Activated CD8-positive, alpha-beta T cell treated with anti-CD3 and anti-CD28 coated beads, Interleukin-2, amount 10 ng/mL, durations not matched to agents 7 days and 5 days (primary cell): ENCODE data around the gene SLC17A1. TPM values are rescaled to one million over a fixed set of nuclear protein-coding genes. Genes with fewer than 3 reads are reported as not detected.

ENCODE experiments used
- ATAC-seq: fragments of 150-1000 bp; cut with Tn5 transposase; one replicate; pipeline ENCODE4 v1.10.0; 2021; ENCODE audit warnings: moderate library complexity
- CTCF ChIA-PET: fragments of 350-600 bp; sonication (Branson Sonifier 250); formaldehyde crosslinking; loops from one replicate; lab custom pipeline; 2021; ENCODE audit warnings: antibody characterized with exemption; lab: Charles Lee
- POLR2A ChIA-PET: fragments of 350-600 bp; sonication (Branson Sonifier 250); formaldehyde crosslinking; loops from one replicate; lab custom pipeline; 2021; ENCODE audit warnings: antibody characterized with exemption; lab: Charles Lee
- DNase-seq: peaks from one replicate; pipeline ENCODE4 v3.0.0-alpha.2; 2020
- H3K27ac Mint-ChIP-seq: one replicate; pipeline ENCODE4 v1.8.0; 2021; ENCODE audit warnings: mild to moderate bottlenecking, mixed read lengths
- H3K27me3 Mint-ChIP-seq: one replicate; pipeline ENCODE4 v1.8.0; 2021; ENCODE audit warnings: low read depth, mixed read lengths
- H3K36me3 Mint-ChIP-seq: one replicate; pipeline ENCODE4 v1.8.0; 2021; ENCODE audit warnings: low read depth, mixed read lengths
- H3K4me1 Mint-ChIP-seq: one replicate; pipeline ENCODE4 v1.8.0; 2021; ENCODE audit warnings: low read depth, mixed read lengths
- H3K4me3 Mint-ChIP-seq: one replicate; pipeline ENCODE4 v1.8.0; 2021; ENCODE audit warnings: mild to moderate bottlenecking, mixed read lengths
- H3K9me3 Mint-ChIP-seq: one replicate; pipeline ENCODE4 v1.8.0; 2022; ENCODE audit warnings: mixed read lengths; ENCODE audit not compliant: insufficient read depth
- total RNA-seq, 2 experiments: library from RNA; stranded (reverse); gene quantifications; one replicate each; pipeline ENCODE4 v1.2.3, GENCODE V29; 2021

The SLC17A1 gene
- total RNA-seq: not detected

- POLR2A ChIA-PET: no interaction called here
- CTCF ChIA-PET: no interaction called here
- no peak within 1 kb of the TSS for H3K4me3 Mint-ChIP-seq
- H3K36me3 Mint-ChIP-seq: no peaks in the 10 kb centered on the region
- no peak for DNase-seq
- H3K4me1 Mint-ChIP-seq: no peaks in the 10 kb centered on the region
- no peak for ATAC-seq
- H3K27ac Mint-ChIP-seq: no peak within 1 kb of the TSS
- H3K9me3 Mint-ChIP-seq: no peaks in the 10 kb centered on the region
- H3K27me3 Mint-ChIP-seq: peaks cover 23% of the 10 kb centered on the region
Measured at GRCh38 chr6:25831532-25832306, at the start of gene SLC17A1. Gene SLC17A1 (minus strand): TSS chr6:25832052. CDS start chr6:25830557, 1,495 bp downstream.

- no peak for ATAC-seq
- no peaks in the 10 kb centered on the region for H3K36me3 Mint-ChIP-seq
- CTCF ChIA-PET: interaction anchor here (1.3 kb wide), 1 partner anchor 98 kb away, joined by 3 read pairs; no protein-coding TSS in a partner anchor
Measured at GRCh38 chr6:25880601-25881000, 48.7 kb upstream of the SLC17A1 start.

DNA sequence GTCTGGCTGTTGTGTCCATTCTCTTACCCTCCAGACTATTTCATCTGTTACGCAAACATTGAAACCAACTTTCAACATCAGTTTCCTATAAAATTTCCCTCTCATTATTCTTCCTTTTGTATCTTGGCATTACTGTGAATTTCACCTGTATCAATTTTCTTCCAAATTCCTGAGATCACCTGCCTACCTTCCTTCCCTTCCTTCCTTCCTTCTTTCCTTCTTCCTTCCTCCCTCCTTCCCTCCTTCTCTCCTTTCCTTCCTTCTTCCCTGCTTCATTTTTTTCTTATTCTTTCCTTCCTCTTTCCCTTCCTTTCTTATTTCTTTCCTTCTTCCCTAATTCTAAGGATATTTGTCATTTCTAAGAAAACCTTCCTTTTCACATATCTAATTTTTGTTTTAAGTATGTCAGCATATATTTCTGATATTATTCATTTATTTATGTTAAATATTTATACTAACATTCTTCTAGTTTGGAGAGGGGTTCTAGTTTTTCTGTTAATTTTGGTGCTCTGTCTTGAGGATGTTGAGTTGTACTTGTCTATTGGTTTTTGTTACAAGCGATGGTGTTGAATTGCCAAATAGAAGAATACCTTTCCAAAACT is 47.0 kb upstream of the SLC17A1 start:
- Mint-ChIP-seq H3K36me3 (no peaks in the 10 kb centered on the region), H3K27ac (no peak overlapping the region), H3K4me3 (no peak overlapping the region), H3K9me3 (no peaks in the 10 kb centered on the region), H3K4me1 (peaks cover 23% of the 10 kb centered on the region), H3K27me3 (peaks cover 13% of the 10 kb centered on the region)
- DNase-seq (no peak), ATAC-seq (no peak)
- POLR2A ChIA-PET: no interaction called here
- CTCF ChIA-PET: no interaction called here

More at GRCh38 chr6:25880601-25881000, 48.7 kb upstream of the SLC17A1 start:
- DNase-seq: no peak
- Mint-ChIP-seq H3K27ac (no peak overlapping the region), H3K9me3 (no peaks in the 10 kb centered on the region), H3K4me1 (peaks cover 10% of the 10 kb centered on the region), H3K4me3 (no peak overlapping the region), H3K27me3 (peaks cover 13% of the 10 kb centered on the region)
- POLR2A ChIA-PET: no interaction called here

GRCh38 chr6:25875926-25876602 is 44.2 kb upstream of the SLC17A1 start:
- Mint-ChIP-seq H3K9me3 (no peaks in the 10 kb centered on the region), H3K4me1 (peaks cover 29% of the 10 kb centered on the region), H3K4me3 (no peak overlapping the region), H3K36me3 (no peaks in the 10 kb centered on the region), H3K27me3 (peaks cover 13% of the 10 kb centered on the region), H3K27ac (no peak overlapping the region)
- ATAC-seq (no peak), DNase-seq (no peak)
- ChIA-PET POLR2A (no interaction called here), CTCF (interaction anchor here (0.6 kb wide), 1 partner anchor 205 kb away, joined by 3 read pairs; no protein-coding TSS in a partner anchor)

- DNase-seq (no peak), ATAC-seq (no peak)
- H3K4me3 Mint-ChIP-seq: no peak overlapping the region
- no peak overlapping the region for H3K27ac Mint-ChIP-seq
- no peaks in the 10 kb centered on the region for H3K9me3 Mint-ChIP-seq
- CTCF ChIA-PET: no interaction called here
- no peaks in the 10 kb centered on the region for H3K36me3 Mint-ChIP-seq
- H3K4me1 Mint-ChIP-seq: peaks cover 29% of the 10 kb centered on the region
- H3K27me3 Mint-ChIP-seq: peaks cover 13% of the 10 kb centered on the region
- POLR2A ChIA-PET: no interaction called here
Measured at GRCh38 chr6:25875563-25875905, 43.7 kb upstream of the SLC17A1 start.

DNA sequence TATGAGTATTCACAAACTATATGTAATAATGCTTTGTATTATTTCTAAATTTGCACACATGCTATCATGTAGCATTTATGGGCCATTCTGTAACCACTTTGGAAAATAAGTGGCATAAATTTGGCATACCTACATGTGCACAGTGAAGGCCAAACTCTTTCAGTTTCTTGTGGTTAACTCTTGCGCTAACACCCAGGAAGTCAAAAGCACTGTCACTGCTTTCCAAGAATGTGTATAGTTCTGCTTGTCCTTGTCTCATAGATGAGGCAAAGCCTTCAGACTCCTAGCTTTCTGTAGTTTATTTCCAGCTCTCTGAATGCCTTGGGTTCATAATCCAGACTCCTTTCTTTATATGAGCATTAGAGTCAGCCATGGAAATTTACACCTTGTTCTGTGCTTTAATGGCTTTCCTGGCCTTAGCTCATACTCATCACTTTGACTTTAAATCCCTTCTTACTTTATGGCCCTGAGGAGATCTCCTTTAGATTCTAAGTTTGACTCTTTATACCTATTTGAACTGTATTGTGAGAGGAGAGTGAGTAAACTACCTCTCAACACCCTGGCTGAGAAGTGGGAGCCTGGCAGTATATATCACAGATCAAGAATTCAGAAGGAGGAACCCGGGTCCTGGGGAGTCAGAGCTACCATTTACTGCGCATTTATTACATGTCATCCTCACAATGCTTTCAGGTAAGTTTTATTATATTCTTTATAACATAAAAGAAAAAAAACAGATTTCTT is 43.1 kb upstream of the SLC17A1 start:
- ChIA-PET CTCF (no interaction called here), POLR2A (no interaction called here)
- Mint-ChIP-seq H3K4me3 (no peak overlapping the region), H3K36me3 (no peaks in the 10 kb centered on the region), H3K27me3 (peaks cover 11% of the 10 kb centered on the region), H3K9me3 (no peaks in the 10 kb centered on the region), H3K4me1 (peaks cover 29% of the 10 kb centered on the region), H3K27ac (peak overlapping the region; percentile 4)
- DNase-seq (no peak), ATAC-seq (peak; percentile 68)

DNA sequence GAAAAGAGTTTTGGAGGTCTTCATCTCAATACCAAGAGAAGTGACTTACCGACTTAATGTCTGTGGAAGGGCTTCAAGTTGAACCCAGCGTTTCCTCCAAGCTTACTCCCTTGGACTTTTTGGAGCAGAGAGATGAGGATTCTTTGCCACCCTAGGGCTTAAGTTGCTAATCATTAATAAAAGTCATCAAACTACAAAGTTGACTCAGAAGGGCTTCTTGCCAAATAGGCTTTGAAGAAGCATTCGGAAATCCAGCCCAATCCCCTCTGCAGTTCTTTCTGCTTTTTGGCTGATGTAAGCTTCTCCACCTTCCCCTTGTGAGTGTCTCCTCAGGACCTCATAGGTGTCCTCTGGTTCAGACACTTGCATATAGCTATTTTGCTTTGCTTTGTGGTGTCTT is 42.3 kb upstream of the SLC17A1 start, which contains the start of gene SLC17A3:
Gene SLC17A3, minus strand, starts transcription at position 126 of the 400 bp plus-strand sequence. CDS start 5,856 bp downstream, outside the sequence.
- DNase-seq: no peak
- Mint-ChIP-seq H3K4me3 (no peak within 1 kb of the TSS), H3K36me3 (no peaks in the 10 kb centered on the region), H3K4me1 (peaks cover 29% of the 10 kb centered on the region), H3K27me3 (peaks cover 6% of the 10 kb centered on the region), H3K27ac (peak within 1 kb of the TSS; percentile 53), H3K9me3 (no peaks in the 10 kb centered on the region)
- CTCF ChIA-PET: interaction anchor here (2.6 kb wide), 1 partner anchor 8 kb away, joined by 9 read pairs; no protein-coding TSS in a partner anchor
- no peak for ATAC-seq
- POLR2A ChIA-PET: no interaction called here

GRCh38 chr6:25872814-25873213 is 41.0 kb upstream of the SLC17A1 start:
- peaks cover 29% of the 10 kb centered on the region for H3K4me1 Mint-ChIP-seq
- ATAC-seq (peak; percentile 75), DNase-seq (peak; percentile 41)
- no peaks in the 10 kb centered on the region for H3K36me3 Mint-ChIP-seq
- H3K4me3 Mint-ChIP-seq: no peak overlapping the region
- no peaks in the 10 kb centered on the region for H3K9me3 Mint-ChIP-seq
- peak overlapping the region; percentile 6 for H3K27ac Mint-ChIP-seq
- POLR2A ChIA-PET: no interaction called here
- CTCF ChIA-PET: interaction anchor here (0.9 to 2.6 kb wide), 2 partner anchors 9 to 131 kb away, joined by 3 to 9 read pairs; no protein-coding TSS in a partner anchor
- no peaks in the 10 kb centered on the region for H3K27me3 Mint-ChIP-seq

DNA sequence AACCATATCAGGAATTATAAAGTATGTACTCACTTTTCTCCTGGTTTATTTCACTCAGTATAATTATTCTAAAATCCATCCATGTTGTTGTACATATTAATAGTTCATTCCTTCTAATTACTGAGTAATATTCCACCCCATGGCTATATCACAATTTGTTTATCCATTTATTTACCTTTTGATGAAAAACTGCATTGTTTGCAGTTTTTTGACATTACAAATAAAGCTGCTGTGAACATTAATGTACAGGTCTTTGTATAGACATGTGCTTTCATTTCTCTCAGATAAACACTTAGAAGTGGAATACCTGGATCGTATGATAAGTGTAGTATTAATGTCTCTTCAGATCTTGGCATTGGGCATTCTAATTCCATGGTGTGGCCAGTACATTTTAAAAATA is 38.0 kb upstream of the SLC17A1 start:
- DNase-seq: no peak
- Mint-ChIP-seq H3K4me3 (no peak overlapping the region), H3K4me1 (peaks cover 41% of the 10 kb centered on the region), H3K27me3 (no peaks in the 10 kb centered on the region), H3K9me3 (no peaks in the 10 kb centered on the region), H3K27ac (no peak overlapping the region), H3K36me3 (peaks cover under 1% of the 10 kb centered on the region)
- no peak for ATAC-seq
- ChIA-PET POLR2A (no interaction called here), CTCF (interaction anchor here (1.1 to 1.3 kb wide), 2 partner anchors 12 to 122 kb away, joined by 4 read pairs; no protein-coding TSS in a partner anchor)

- Mint-ChIP-seq H3K27me3 (no peaks in the 10 kb centered on the region), H3K9me3 (no peaks in the 10 kb centered on the region), H3K36me3 (peaks cover 2% of the 10 kb centered on the region), H3K4me1 (peaks cover 32% of the 10 kb centered on the region), H3K4me3 (no peak overlapping the region), H3K27ac (no peak overlapping the region)
- DNase-seq (no peak), ATAC-seq (no peak)
- ChIA-PET CTCF (interaction anchor here (0.5 to 1.1 kb wide), 3 partner anchors 13 to 312 kb away, joined by 3 to 4 read pairs (median 4); no protein-coding TSS in a partner anchor), POLR2A (no interaction called here)
Measured at GRCh38 chr6:25868436-25869183, 36.8 kb upstream of the SLC17A1 start.
